Mesothelial cell of epicardium (in vitro differentiated cells): ENCODE measurements around the gene SLC22A24. TPM values are rescaled to one million over a fixed set of nuclear protein-coding genes. Genes with fewer than 3 reads are reported as not detected.
"Not testable (repeated sequence)": the region's sequence is repeated elsewhere in the genome, so short reads cannot be mapped to it uniquely, and the experiment has no call there.

Experiments used
- DNase-seq, 2 experiments: peaks; one replicate each; pipeline ENCODE4 v3.0.0; 2021; ENCODE audit warnings: low spot score in 2 of 2; ENCODE audit not compliant: unreplicated experiment in 2 of 2
- H3K27ac Mint-ChIP-seq: 2 replicates; pipeline ENCODE4 v1.8.0; 2021; ENCODE audit warnings: mixed read lengths
- H3K27me3 Mint-ChIP-seq: 2 replicates; pipeline ENCODE4 v1.8.0; 2021; ENCODE audit warnings: low read depth, mixed read lengths
- H3K36me3 Mint-ChIP-seq: 2 replicates; pipeline ENCODE4 v1.8.0; 2021; ENCODE audit warnings: mixed read lengths
- H3K4me1 Mint-ChIP-seq: 2 replicates; pipeline ENCODE4 v1.8.0; 2021; ENCODE audit warnings: mixed read lengths
- H3K4me3 Mint-ChIP-seq: 2 replicates; pipeline ENCODE4 v1.8.0; 2021; ENCODE audit warnings: mild to moderate bottlenecking, moderate library complexity, mixed read lengths
- H3K9me3 Mint-ChIP-seq: 2 replicates; pipeline ENCODE4 v1.8.0; 2021; ENCODE audit warnings: mixed read lengths
- total RNA-seq: library from RNA; stranded (reverse); gene quantifications from 3 replicates; pipeline ENCODE4 v1.2.1, GENCODE V29; 2021
- TF ChIP-seq, protein P1 (sequence below): fragments of 200-600 bp; sonication (generic); IDR thresholded peaks from one replicate; pipeline ENCODE4 v1.5.0; 2021; ENCODE audit warnings: antibody characterized with exemption; ENCODE audit not compliant: unreplicated experiment

The SLC22A24 gene
- total RNA-seq, 1 donor from 2014 or later = not detected

DNA sequence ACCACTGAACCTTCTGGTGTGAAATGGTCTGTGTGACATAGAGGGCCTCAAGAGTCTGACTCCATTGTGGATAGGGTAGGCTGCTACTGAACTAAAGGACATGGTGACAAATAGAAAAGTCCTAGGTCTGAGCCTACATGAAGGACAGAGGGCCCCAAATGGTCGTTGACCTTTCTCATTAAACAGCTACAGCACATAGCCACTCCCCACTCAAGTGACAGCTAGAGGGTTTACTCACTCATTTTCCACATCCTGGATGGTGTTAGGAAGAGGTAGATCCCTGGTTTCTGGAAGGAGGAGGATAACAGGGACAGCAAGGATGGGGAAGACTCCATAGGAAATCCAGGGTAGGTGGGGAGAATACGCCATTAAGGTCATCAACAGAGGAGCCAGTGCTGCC, 63.3 kb downstream of the SLC22A24 start:
- DNase-seq = no peak
- TF ChIP-seq, protein P1, sequence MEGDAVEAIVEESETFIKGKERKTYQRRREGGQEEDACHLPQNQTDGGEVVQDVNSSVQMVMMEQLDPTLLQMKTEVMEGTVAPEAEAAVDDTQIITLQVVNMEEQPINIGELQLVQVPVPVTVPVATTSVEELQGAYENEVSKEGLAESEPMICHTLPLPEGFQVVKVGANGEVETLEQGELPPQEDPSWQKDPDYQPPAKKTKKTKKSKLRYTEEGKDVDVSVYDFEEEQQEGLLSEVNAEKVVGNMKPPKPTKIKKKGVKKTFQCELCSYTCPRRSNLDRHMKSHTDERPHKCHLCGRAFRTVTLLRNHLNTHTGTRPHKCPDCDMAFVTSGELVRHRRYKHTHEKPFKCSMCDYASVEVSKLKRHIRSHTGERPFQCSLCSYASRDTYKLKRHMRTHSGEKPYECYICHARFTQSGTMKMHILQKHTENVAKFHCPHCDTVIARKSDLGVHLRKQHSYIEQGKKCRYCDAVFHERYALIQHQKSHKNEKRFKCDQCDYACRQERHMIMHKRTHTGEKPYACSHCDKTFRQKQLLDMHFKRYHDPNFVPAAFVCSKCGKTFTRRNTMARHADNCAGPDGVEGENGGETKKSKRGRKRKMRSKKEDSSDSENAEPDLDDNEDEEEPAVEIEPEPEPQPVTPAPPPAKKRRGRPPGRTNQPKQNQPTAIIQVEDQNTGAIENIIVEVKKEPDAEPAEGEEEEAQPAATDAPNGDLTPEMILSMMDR = no peak
- no peak overlapping the region for H3K27ac Mint-ChIP-seq
- H3K27me3 Mint-ChIP-seq = peaks cover 17% of the 10 kb centered on the region
- no peak overlapping the region for H3K4me3 Mint-ChIP-seq
- no peaks in the 10 kb centered on the region for H3K36me3 Mint-ChIP-seq
- no peaks in the 10 kb centered on the region for H3K4me1 Mint-ChIP-seq
- peaks cover 5% of the 10 kb centered on the region for H3K9me3 Mint-ChIP-seq

DNA sequence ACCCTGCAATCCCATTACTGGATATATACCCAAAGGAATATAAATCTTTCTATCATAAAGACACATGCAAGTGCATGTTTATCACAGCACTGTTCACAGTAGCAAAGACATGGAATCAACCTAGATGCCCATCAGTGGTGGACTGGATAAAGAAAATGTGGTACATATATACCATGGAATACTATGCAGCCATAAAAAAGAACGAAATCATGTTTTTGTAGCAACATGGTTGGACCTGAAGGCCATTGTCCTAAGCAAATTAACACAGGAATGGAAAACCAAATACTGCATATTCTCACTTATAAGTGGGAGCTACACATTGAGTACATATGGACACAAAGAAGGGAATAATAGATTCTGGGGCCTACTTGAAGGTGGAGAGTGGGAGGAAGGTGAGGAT, 97.8 kb downstream of the SLC22A24 start:
- not testable (repeated sequence) for H3K4me3 Mint-ChIP-seq, DNase-seq, H3K36me3 Mint-ChIP-seq, H3K27ac Mint-ChIP-seq, H3K4me1 Mint-ChIP-seq
- peaks cover 14% of the 10 kb centered on the region for H3K27me3 Mint-ChIP-seq
- peaks cover 28% of the 10 kb centered on the region for H3K9me3 Mint-ChIP-seq

DNA sequence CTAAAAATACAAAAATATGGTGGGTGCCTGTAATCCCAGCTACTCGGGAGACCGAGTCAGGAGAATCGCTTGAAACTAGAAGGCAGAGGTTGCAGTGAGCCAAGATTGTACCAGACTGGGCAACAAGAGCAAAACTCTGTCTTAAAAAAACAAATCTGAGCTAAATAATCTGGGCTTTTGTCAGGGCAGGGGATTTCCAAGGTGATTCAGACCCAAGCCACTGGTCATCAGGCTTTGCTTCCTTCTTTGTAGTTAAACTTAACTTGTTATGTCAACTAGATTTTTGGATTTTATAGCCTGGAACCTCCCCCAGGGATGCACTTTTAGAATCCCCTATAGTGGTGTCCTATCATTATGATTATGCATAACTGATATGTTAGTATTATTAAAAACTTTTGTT, 101.4 kb downstream of the SLC22A24 start:
- H3K4me3 Mint-ChIP-seq = no peak overlapping the region
- no peak for DNase-seq
- no peak overlapping the region for H3K27ac Mint-ChIP-seq
- H3K4me1 Mint-ChIP-seq = no peaks in the 10 kb centered on the region
- peaks cover 17% of the 10 kb centered on the region for H3K27me3 Mint-ChIP-seq
- TF ChIP-seq, protein P1 = no peak
- peaks cover 16% of the 10 kb centered on the region for H3K9me3 Mint-ChIP-seq
- no peaks in the 10 kb centered on the region for H3K36me3 Mint-ChIP-seq

DNA sequence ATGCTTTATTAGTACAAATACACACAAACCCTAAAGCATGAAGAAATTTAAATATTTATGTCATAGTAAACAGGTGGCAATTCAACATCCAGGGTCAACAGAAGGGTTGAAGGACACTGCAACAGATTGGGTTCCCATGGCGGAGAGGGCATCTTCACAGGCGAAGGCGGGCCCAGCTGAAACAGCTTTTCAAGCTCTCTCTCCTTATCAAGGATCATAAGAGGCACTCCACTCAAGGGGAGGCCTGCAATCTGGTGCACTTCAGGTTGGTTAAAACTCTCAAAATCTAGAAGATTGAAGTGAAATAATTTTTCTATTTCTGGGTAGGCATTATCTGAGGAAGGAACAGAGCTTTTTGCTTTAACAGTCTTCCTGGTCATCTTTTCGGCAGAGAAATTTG, 111.6 kb downstream of the SLC22A24 start:
- Mint-ChIP-seq H3K9me3 (peaks cover 13% of the 10 kb centered on the region), H3K4me3 (no peak overlapping the region), H3K36me3 (no peaks in the 10 kb centered on the region), H3K27ac (no peak overlapping the region), H3K4me1 (no peaks in the 10 kb centered on the region), H3K27me3 (peaks cover 10% of the 10 kb centered on the region)
- TF ChIP-seq, protein P1 = no peak
- no peak for DNase-seq

Other genes with a start within 250 kb of the SLC22A24 start
- gene CHRM1, start 222.9 kb downstream of the SLC22A24 start, total RNA-seq = 0.09 to 0.72 TPM (median 0.11 TPM) in 3 replicates
- gene SLC22A6, start 159.3 kb downstream of the SLC22A24 start, total RNA-seq = not detected in 3 replicates
- gene SLC22A8, start 128.4 kb downstream of the SLC22A24 start, total RNA-seq = not detected in 3 replicates
- gene SLC22A25, start 99.4 kb upstream of the SLC22A24 start, total RNA-seq = not detected in 3 replicates
- not detected in 3 replicates for gene SLC22A9, start 225.6 kb upstream of the SLC22A24 start, total RNA-seq